GM10266 (cell line): Measurements from ENCODE around the gene RPL38.
A peak's percentile ranks its signal among the peaks of the same experiment; 100 is the strongest.

Experiments
- DNase-seq: peaks from one replicate; pipeline ENCODE4 v3.0.0; 2012; ENCODE audit errors: extremely low spot score
- TF ChIP-seq, protein P1 (sequence below): IDR thresholded peaks from 2 replicates; pipeline ENCODE4 v1.5.1; 2012; ENCODE audit warnings: mild to moderate bottlenecking, low read depth; ENCODE audit not compliant: control insufficient read depth, insufficient read depth; ENCODE audit errors: missing control alignments

RPL38 gene

GRCh38 chr17:74203439-74204240 is at the start of gene RPL38:
Gene RPL38, plus strand, starts transcription at chr17:74203678. Its CDS starts 278 bp downstream, at chr17:74203956.
- TF ChIP-seq, protein P1, sequence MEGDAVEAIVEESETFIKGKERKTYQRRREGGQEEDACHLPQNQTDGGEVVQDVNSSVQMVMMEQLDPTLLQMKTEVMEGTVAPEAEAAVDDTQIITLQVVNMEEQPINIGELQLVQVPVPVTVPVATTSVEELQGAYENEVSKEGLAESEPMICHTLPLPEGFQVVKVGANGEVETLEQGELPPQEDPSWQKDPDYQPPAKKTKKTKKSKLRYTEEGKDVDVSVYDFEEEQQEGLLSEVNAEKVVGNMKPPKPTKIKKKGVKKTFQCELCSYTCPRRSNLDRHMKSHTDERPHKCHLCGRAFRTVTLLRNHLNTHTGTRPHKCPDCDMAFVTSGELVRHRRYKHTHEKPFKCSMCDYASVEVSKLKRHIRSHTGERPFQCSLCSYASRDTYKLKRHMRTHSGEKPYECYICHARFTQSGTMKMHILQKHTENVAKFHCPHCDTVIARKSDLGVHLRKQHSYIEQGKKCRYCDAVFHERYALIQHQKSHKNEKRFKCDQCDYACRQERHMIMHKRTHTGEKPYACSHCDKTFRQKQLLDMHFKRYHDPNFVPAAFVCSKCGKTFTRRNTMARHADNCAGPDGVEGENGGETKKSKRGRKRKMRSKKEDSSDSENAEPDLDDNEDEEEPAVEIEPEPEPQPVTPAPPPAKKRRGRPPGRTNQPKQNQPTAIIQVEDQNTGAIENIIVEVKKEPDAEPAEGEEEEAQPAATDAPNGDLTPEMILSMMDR: peak; percentile 99
- DNase-seq: peak; percentile 94

GRCh38 chr17:74153821-74154430 is 49.6 kb upstream of the RPL38 start:
- DNase-seq: no peak
- TF ChIP-seq, protein P1: no peak

GRCh38 chr17:74156878-74157277 is 46.6 kb upstream of the RPL38 start:
- DNase-seq: no peak
- TF ChIP-seq, protein P1: no peak

- no peak for DNase-seq
- TF ChIP-seq, protein P1: no peak
These were observed 46.1 kb upstream of the RPL38 start for GRCh38 chr17:74157366-74157765.

GRCh38 chr17:74158761-74159160 is 44.7 kb upstream of the RPL38 start:
- DNase-seq: no peak
- TF ChIP-seq, protein P1: no peak

DNA sequence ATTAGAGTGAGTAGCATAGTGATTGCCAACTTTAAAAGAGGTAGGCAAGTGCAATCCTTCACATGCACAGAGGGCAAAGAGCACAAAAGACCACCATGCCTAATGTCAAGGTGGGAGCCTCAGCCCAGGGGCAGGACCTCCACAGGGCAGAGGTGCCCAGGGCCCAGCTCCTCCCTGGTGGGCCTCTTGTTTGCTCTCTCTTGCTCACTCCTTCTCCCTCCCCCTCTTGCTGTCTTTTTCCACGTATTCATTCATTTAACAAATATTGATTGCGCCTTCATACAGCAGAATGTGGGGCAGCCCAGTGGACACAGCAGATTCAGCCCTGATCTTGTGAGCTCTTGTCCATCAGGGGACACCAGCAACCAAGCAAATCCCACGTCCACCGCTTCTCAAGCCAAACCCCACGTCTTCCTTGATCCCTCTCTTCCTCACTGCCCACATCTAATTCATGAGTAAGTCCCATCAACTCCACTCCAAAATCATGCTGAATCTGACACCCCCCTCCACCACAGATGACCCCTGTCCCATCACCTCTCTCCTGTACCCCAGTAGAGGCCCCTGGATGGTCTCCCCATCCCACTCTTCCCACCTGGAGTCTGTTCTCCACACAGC is 44.1 kb upstream of the RPL38 start:
- TF ChIP-seq, protein P1: no peak
- no peak for DNase-seq
